ENCODE data around the gene KRTAP10-4. TPM values are rescaled to one million over a fixed set of nuclear protein-coding genes. Genes with fewer than 3 reads are reported as not detected.
"Not testable (repeated sequence)": the region's sequence is repeated elsewhere in the genome, so short reads cannot be mapped to it uniquely, and the experiment has no call there.

The KRTAP10-4 gene
- total and polyA plus RNA-seq, 2 donors: not detected

DNA sequence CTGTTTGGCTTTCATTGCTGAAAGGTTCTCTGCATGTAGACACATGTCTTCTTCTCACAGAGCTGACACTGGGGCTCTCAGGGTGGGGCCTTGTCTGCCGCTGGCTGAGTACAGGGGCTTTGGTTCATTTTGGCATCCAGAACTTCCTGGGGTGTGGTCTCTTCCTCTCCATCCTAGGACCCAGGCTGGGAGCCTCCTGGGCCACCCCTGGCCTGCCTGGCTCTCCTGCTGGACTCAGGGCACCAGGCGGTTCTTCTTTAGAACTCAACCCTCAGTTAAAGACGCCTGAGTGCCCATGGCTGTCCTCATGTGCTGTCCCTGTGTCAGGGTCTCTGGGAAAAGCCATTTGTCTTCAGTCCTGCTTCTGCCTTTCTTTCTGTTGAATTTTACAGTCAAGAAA is 12.4 kb downstream of the KRTAP10-4 start:
- 85% methylated on average over 3 of the region's 3 CpGs for WGBS
- H3K27ac ChIP-seq (ENCODE audit: low read depth): no peak overlapping the region
- no peak overlapping the region for H3K4me3 ChIP-seq (ENCODE audit: low read depth, low read length)
- no peak for DNase-seq (ENCODE audit: extremely low spot score)
- no peaks in the 10 kb centered on the region for H3K4me1 ChIP-seq (ENCODE audit: insufficient read depth)
- H3K36me3 ChIP-seq (ENCODE audit: insufficient read depth): no peaks in the 10 kb centered on the region

GRCh38 chr21:44589094-44589493 is 15.6 kb downstream of the KRTAP10-4 start:
- Histone ChIP-seq H3K36me3 (ENCODE audit: insufficient read depth) (no peaks in the 10 kb centered on the region), H3K4me1 (ENCODE audit: insufficient read depth) (no peaks in the 10 kb centered on the region), H3K4me3 (ENCODE audit: low read depth, low read length) (no peak overlapping the region), H3K27ac (ENCODE audit: low read depth) (no peak overlapping the region)
- WGBS: 96% methylated on average over 2 of the region's 2 CpGs
- DNase-seq (ENCODE audit: extremely low spot score): no peak

- Histone ChIP-seq H3K36me3 (ENCODE audit: insufficient read depth) (no peaks in the 10 kb centered on the region), H3K4me1 (ENCODE audit: insufficient read depth) (no peaks in the 10 kb centered on the region), H3K27ac (ENCODE audit: low read depth) (no peak overlapping the region), H3K4me3 (ENCODE audit: low read depth, low read length) (no peak overlapping the region)
- WGBS: 81% methylated on average over 24 of the region's 24 CpGs
- DNase-seq (ENCODE audit: extremely low spot score): no peak
Observed at GRCh38 chr21:44589586-44590305, 16.2 kb downstream of the KRTAP10-4 start.

DNA sequence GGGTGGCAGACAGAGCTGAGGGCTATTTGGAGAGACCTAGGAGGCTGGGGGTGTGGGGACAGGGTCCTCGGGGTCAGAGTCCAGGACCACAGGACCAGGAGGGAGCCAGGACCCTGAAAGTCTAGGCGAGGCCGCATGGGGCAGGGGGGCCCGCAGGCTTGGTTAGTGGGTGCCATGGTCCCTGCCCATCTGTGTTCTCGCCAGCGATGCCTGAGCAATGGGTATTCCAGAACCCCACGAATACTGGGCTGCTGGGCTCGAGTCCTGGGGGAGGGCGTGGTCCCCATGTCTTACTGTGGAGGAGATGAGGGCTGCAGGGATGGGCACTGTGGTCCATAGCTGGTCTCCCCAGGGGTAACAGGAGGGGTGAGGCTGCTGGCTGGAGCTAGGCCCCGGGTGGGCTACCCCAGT is 16.8 kb downstream of the KRTAP10-4 start:
- no peaks in the 10 kb centered on the region for H3K4me1 ChIP-seq (ENCODE audit: insufficient read depth)
- no peak overlapping the region for H3K4me3 ChIP-seq (ENCODE audit: low read depth, low read length)
- no peak for DNase-seq (ENCODE audit: extremely low spot score)
- H3K27ac ChIP-seq (ENCODE audit: low read depth): no peak overlapping the region
- no peaks in the 10 kb centered on the region for H3K36me3 ChIP-seq (ENCODE audit: insufficient read depth)
- WGBS: 83% methylated on average over 10 of the region's 10 CpGs

GRCh38 chr21:44590897-44591800 is 17.6 kb downstream of the KRTAP10-4 start:
- not testable (repeated sequence) for H3K4me1 ChIP-seq (ENCODE audit: insufficient read depth); H3K36me3 ChIP-seq (ENCODE audit: insufficient read depth); DNase-seq (ENCODE audit: extremely low spot score); H3K4me3 ChIP-seq (ENCODE audit: low read depth, low read length); H3K27ac ChIP-seq (ENCODE audit: low read depth)
- 57% methylated on average over 17 of the region's 19 CpGs for WGBS

- not testable (repeated sequence) for H3K27ac ChIP-seq (ENCODE audit: low read depth); H3K36me3 ChIP-seq (ENCODE audit: insufficient read depth); H3K4me1 ChIP-seq (ENCODE audit: insufficient read depth); H3K4me3 ChIP-seq (ENCODE audit: low read depth, low read length); DNase-seq (ENCODE audit: extremely low spot score)
- 37% methylated on average over 4 of the region's 4 CpGs for WGBS
Observed at GRCh38 chr21:44591801-44592130, 18.2 kb downstream of the KRTAP10-4 start.

- WGBS: 45% methylated on average over 33 of the region's 33 CpGs
- Histone ChIP-seq H3K27ac (ENCODE audit: low read depth) (no peak within 1 kb of the TSS), H3K4me1 (ENCODE audit: insufficient read depth) (no peaks in the 10 kb centered on the region), H3K36me3 (ENCODE audit: insufficient read depth) (no peaks in the 10 kb centered on the region), H3K4me3 (ENCODE audit: low read depth, low read length) (no peak within 1 kb of the TSS)
- DNase-seq (ENCODE audit: extremely low spot score): no peak
Observed at GRCh38 chr21:44592446-44593311, 19.1 kb downstream of the KRTAP10-4 start, which contains the start of gene KRTAP10-6. Gene KRTAP10-6, minus strand, starts transcription at chr21:44592505. Its CDS starts 21 bp downstream, at chr21:44592484.

DNA sequence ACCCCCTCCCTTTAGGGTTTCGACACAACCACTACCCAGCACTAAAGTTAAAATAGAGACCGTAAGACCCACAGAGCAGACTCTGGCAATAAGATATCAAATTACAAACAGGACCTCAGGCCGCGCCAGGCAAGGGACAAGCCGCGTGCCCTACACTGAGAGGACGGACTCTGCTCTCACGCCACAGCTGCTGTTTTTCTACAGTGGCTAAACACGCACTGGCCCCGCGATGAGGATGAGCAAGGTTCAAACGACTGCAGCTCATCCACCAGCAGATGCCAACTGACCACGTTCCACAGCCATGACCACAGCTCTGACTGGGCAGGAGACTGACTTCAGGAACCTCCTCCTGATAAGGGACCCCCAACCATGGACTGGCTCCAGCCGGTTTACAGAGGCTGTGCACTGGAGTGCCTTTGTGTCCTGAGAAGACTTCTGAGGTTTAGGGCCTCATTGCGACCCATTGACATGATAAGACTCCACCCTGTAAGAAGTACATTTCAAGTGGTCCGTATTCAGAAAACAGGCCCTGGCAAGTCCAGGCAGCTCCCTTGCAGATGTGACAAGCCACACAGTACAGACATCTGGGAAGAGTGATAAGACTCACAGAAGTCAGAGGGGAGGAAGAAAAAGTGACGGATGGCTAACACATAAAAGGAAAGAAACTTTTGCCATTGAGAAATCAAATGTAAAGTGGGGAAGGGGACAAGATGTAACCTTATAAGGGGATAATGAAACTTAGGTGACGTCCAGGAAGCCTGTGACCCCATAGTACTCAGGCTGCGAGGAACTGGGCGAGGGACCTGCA is 20.3 kb downstream of the KRTAP10-4 start:
- Histone ChIP-seq H3K4me3 (ENCODE audit: low read depth, low read length) (no peak overlapping the region), H3K27ac (ENCODE audit: low read depth) (no peak overlapping the region), H3K36me3 (ENCODE audit: insufficient read depth) (no peaks in the 10 kb centered on the region), H3K4me1 (ENCODE audit: insufficient read depth) (no peaks in the 10 kb centered on the region)
- no peak for DNase-seq (ENCODE audit: extremely low spot score)
- 40% methylated on average over 20 of the region's 20 CpGs for WGBS

- DNase-seq (ENCODE audit: extremely low spot score): no peak
- WGBS: 83% methylated on average over 12 of the region's 12 CpGs
Observed at GRCh38 chr21:44594406-44594916, 20.9 kb downstream of the KRTAP10-4 start.

GRCh38 chr21:44595524-44595923 is 22.0 kb downstream of the KRTAP10-4 start:
- Histone ChIP-seq H3K4me1 (ENCODE audit: insufficient read depth) (no peaks in the 10 kb centered on the region), H3K36me3 (ENCODE audit: insufficient read depth) (no peaks in the 10 kb centered on the region), H3K4me3 (ENCODE audit: low read depth, low read length) (no peak overlapping the region), H3K27ac (ENCODE audit: low read depth) (no peak overlapping the region)
- 54% methylated on average over 6 of the region's 6 CpGs for WGBS
- no peak for DNase-seq (ENCODE audit: extremely low spot score)

More at GRCh38 chr21:44594406-44594916, 20.9 kb downstream of the KRTAP10-4 start:
- Histone ChIP-seq H3K4me1 (ENCODE audit: insufficient read depth) (no peaks in the 10 kb centered on the region), H3K4me3 (ENCODE audit: low read depth, low read length) (no peak overlapping the region), H3K27ac (ENCODE audit: low read depth) (no peak overlapping the region), H3K36me3 (ENCODE audit: insufficient read depth) (no peaks in the 10 kb centered on the region)

DNA sequence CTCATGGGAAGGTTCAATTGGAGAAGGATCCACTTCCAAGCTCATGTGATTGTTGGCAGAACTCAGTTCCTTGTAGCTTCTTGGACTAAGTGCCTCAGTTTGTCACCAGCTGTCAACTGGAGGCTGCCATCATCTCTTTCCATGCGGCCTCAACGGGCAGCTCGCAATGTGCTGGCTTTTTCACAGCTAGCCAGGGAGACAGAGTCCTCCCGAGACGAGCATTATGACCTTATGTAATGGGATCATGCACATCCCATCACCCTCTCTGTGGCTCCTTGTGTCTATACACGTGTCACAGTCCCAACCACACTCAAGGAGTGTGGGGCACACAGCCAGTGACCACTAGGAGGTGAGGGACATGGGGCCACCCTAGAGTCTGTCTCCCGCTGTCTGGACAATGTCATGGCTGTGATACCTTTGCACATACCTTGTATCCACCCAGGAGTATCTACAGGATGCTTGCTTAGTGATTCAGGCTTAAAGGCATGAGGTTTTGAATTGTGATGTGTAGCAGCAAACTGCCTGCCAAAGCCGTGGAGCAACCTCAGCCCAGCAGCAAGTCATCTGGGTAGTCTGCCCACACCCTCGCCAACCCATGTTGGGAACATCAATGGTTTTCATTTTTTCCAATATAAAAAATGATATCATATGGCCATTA is 22.7 kb downstream of the KRTAP10-4 start:
- H3K36me3 ChIP-seq (ENCODE audit: insufficient read depth): no peaks in the 10 kb centered on the region
- no peaks in the 10 kb centered on the region for H3K4me1 ChIP-seq (ENCODE audit: insufficient read depth)
- DNase-seq (ENCODE audit: extremely low spot score): no peak
- 77% methylated on average over 9 of the region's 9 CpGs for WGBS
- no peak overlapping the region for H3K27ac ChIP-seq (ENCODE audit: low read depth)
- no peak overlapping the region for H3K4me3 ChIP-seq (ENCODE audit: low read depth, low read length)

DNA sequence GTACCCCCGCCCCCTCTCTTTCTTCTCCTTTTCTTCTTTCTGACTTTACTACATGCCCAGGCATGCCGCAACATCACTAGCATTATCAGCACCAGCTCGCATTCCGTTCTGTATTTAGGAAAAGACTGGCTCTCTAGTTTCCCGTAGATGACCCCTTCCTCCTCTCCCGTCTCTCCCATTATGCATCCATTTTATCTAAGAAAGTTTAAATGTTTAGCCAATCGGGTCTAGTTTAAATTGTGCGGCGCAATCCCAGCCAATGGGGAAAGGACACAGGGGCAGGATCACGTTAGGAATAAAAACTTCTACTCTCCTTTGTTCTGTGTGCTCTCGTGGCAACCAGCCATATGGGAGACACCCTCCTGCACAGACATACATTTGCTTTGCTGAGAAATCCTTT is 24.5 kb downstream of the KRTAP10-4 start:
- Histone ChIP-seq H3K36me3 (ENCODE audit: insufficient read depth) (no peaks in the 10 kb centered on the region), H3K27ac (ENCODE audit: low read depth) (no peak overlapping the region), H3K4me3 (ENCODE audit: low read depth, low read length) (no peak overlapping the region), H3K4me1 (ENCODE audit: insufficient read depth) (no peaks in the 10 kb centered on the region)
- WGBS: 73% methylated on average over 11 of the region's 11 CpGs
- DNase-seq (ENCODE audit: extremely low spot score): no peak
